Esophagus squamous epithelium (tissue), 4 donors: ENCODE results near the gene GEMIN4.

Experiments
- CTCF ChIP-seq, 6 experiments: fragments of 450-650 bp in 4 of 6; fragments of 200-600 bp in 2 of 6; sonication (generic) in 2 of 6; IDR thresholded peaks; one replicate each; pipeline ENCODE4 v1.5.1; 2016 to 2019; ENCODE audit warnings: antibody characterized with exemption in 6 of 6, mild to moderate bottlenecking in 4 of 6, moderate library complexity in 4 of 6
- POLR2A ChIP-seq, 4 donors: fragments of 450-650 bp; IDR thresholded peaks; one replicate each; pipeline ENCODE4 v1.6.1; 2017; ENCODE audit warnings: antibody characterized with exemption in 4 of 4, mild to moderate bottlenecking in 4 of 4, moderate library complexity in 3 of 4

GRCh38 chr17:792277-792676 is 40.2 kb upstream of the GEMIN4 start:
- TF ChIP-seq POLR2A (IDR thresholded peaks at IDR 0.05) = no peak
- TF ChIP-seq CTCF (IDR thresholded peaks at IDR 0.05) = no peak
